ENCODE data around the gene TTLL5. TPM values are rescaled to one million over a fixed set of nuclear protein-coding genes. Genes with fewer than 3 reads are reported as not detected.

Gene TTLL5
- total RNA-seq, 2 donors from 2014 or later = 26.5 to 37.3 TPM

DNA sequence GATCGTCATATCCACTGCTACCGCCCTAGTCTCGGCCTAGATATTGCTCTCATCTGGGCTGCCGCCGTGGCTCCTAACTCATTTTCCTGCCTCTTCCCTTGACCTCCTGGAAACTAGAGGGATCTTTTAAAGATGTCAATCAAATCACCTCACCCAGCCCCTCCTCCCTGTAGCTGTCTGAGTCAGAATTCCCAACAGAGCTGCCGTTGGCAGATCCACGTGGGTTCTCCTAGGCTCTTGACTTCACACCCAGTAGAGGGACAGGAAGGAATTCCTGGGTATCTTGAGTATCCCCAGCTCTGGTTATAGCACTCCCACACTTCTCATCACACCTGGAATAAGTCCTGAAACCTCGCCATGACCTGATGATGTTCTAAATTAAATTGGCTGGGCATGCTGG, 308.8 kb downstream of the TTLL5 start:
- H3K36me3 ChIP-seq = no peaks in the 10 kb centered on the region

GRCh38 chr14:75970989-75971388, 309.9 kb downstream of the TTLL5 start:
- Histone ChIP-seq H3K36me3 (no peaks in the 10 kb centered on the region), H3K9ac (ENCODE audit: low read depth in 2 of 2, low read length in 2 of 2) (no peak overlapping the region), H3K27me3 (no peaks in the 10 kb centered on the region), H3K4me3 (no peak overlapping the region), H3K4me1 (no peaks in the 10 kb centered on the region), H3K9me3 (no peaks in the 10 kb centered on the region), H3K27ac (no peak overlapping the region)
- DNase-seq = no peak
- intact Hi-C loops (cut with DNase I) = no loop called here
- TF ChIP-seq CTCF (IDR thresholded peaks at IDR 0.05) = no peak

More for the DNA sequence above, 308.8 kb downstream of the TTLL5 start:
- no peaks in the 10 kb centered on the region for H3K4me1 ChIP-seq
- TF ChIP-seq CTCF (IDR thresholded peaks at IDR 0.05) = no peak
- H3K9ac ChIP-seq (ENCODE audit: low read depth in 2 of 2, low read length in 2 of 2) = no peak overlapping the region
- H3K27me3 ChIP-seq = no peaks in the 10 kb centered on the region
- H3K9me3 ChIP-seq = no peaks in the 10 kb centered on the region
- H3K4me3 ChIP-seq = no peak overlapping the region
- intact Hi-C loops (cut with DNase I) = no loop called here
- no peak overlapping the region for H3K27ac ChIP-seq
- no peak for DNase-seq

GRCh38 chr14:75971509-75971908, 310.5 kb downstream of the TTLL5 start:
- H3K36me3 ChIP-seq = no peaks in the 10 kb centered on the region

DNA sequence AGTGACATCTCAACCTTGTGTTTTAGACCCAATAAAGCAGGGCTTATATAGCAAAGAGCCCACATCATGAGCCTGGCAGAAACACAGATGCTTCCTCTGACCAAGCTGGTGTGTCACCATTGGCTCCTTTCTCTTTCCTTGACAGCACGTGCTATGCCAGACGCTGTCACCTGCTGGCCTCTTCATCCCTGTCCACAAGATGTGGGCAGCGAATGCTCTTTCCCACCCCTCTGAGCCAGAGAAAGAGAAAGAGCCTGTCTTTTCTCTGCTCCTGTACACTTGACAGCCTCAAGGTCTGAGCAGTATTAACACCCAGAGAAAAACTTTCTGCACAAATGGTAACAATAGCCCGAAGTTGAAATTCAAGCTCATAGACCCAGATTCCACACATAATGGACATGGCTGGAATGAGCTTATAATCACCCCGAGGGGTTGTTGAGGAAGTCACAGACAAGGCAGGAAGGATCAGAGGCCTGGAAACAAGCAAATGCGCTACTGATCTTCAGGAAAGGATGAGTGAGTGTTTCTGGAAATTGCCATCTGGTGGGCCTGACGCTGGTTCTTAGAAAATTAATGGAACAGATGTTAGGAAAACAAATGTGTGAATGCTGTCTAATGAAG, 311.9 kb downstream of the TTLL5 start:
- Histone ChIP-seq H3K4me3 (no peak overlapping the region), H3K27ac (no peak overlapping the region), H3K36me3 (no peaks in the 10 kb centered on the region), H3K4me1 (no peaks in the 10 kb centered on the region), H3K27me3 (no peaks in the 10 kb centered on the region), H3K9me3 (no peaks in the 10 kb centered on the region), H3K9ac (ENCODE audit: low read depth in 2 of 2, low read length in 2 of 2) (no peak overlapping the region)
- TF ChIP-seq CTCF (IDR thresholded peaks at IDR 0.05) = no peak
- intact Hi-C loops (cut with DNase I) = no loop called here
- DNase-seq = no peak

More at GRCh38 chr14:75971509-75971908, 310.5 kb downstream of the TTLL5 start:
- H3K9ac ChIP-seq (ENCODE audit: low read depth in 2 of 2, low read length in 2 of 2) = no peak overlapping the region
- no peaks in the 10 kb centered on the region for H3K9me3 ChIP-seq
- no peak for DNase-seq
- no peaks in the 10 kb centered on the region for H3K4me1 ChIP-seq
- no peak for TF ChIP-seq CTCF (IDR thresholded peaks at IDR 0.05)
- H3K4me3 ChIP-seq = no peak overlapping the region
- no peaks in the 10 kb centered on the region for H3K27me3 ChIP-seq
- intact Hi-C loops (cut with DNase I) = no loop called here
- H3K27ac ChIP-seq = no peak overlapping the region

DNA sequence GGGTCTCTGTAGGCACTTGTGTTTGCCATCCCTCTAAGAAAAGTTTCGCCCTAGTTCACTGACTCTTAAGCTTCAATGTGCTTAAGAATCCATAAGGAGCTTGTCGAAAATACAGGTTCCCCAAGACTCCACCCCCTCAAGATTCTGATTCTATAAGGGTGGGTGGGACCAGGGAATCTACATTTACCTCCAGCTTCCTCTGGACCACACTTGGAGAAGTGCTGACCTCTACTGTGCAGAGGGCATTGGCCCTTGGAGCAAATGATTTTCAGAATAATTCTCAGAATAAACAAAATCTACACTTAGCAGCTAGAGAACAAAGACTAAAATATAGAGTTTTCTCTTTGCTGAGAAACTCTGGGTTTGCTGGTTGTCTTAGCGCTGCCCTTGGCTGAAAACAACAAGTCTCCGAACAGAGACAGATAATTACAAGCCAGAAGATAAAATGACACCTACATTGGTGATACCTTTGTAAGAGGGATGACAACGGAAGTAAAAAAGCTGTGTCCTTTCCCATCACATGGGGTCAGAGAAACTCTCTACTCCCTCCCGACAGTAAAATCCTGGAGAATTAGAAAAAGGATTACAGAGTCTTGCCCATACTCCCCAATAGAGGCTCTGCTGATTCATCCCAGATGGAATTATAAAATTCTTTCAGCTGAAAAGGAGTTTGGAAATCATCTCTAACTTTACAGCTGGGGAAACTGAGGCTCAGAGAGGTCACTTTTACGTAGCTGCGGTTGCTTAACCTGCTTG, 316.0 kb downstream of the TTLL5 start:
- no peak for DNase-seq
- intact Hi-C loops (cut with DNase I) = no loop called here
- H3K9me3 ChIP-seq = no peaks in the 10 kb centered on the region
- no peak overlapping the region for H3K4me3 ChIP-seq
- no peak overlapping the region for H3K27ac ChIP-seq
- peaks cover 6% of the 10 kb centered on the region for H3K4me1 ChIP-seq
- no peaks in the 10 kb centered on the region for H3K27me3 ChIP-seq
- H3K36me3 ChIP-seq = no peaks in the 10 kb centered on the region
- H3K9ac ChIP-seq (ENCODE audit: low read depth in 2 of 2, low read length in 2 of 2) = no peak overlapping the region
- TF ChIP-seq CTCF (IDR thresholded peaks at IDR 0.05) = no peak
